NCI-H2196 (cell line): ENCODE measurements around the gene MOXD1.

Experiments used
- DNase-seq: peaks from one replicate; lab custom pipeline; 2025; ENCODE audit not compliant: unreplicated experiment; lab: John Stamatoyannopoulos, UW

MOXD1 gene

GRCh38 chr6:132400555-132400882, 756 bp downstream of the MOXD1 start:
- DNase-seq: no peak

GRCh38 chr6:132399376-132400074, 1.8 kb downstream of the MOXD1 start:
- DNase-seq: no peak

DNA sequence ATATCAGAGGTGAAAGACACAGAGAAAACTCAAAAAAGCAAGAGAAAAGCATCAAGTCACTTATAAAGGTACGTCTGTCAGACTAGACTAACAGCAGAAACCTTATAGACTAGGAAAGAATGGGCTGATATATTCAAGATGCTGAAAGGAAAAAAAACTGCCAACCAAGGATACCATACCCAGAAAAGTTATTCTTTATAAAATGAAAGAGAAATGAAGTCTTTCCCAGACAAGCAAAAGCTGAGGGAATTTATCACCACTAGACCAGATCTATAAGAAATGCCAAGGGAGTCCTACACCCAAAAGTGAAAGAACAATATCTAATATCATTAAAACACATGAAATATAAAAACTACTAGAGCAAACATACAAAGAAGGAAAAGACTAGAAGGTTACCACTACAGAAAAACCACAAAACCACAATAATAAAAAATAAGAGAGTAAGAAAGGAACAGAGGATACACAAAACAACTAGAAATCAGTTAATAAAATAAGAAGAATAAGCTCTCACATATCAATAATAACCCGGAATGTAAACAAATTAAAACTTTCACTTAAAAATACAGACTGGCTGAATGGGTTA, 6.2 kb downstream of the MOXD1 start:
- no peak for DNase-seq

- no peak for DNase-seq
These were observed 8.5 kb downstream of the MOXD1 start for GRCh38 chr6:132392792-132393191.

DNA sequence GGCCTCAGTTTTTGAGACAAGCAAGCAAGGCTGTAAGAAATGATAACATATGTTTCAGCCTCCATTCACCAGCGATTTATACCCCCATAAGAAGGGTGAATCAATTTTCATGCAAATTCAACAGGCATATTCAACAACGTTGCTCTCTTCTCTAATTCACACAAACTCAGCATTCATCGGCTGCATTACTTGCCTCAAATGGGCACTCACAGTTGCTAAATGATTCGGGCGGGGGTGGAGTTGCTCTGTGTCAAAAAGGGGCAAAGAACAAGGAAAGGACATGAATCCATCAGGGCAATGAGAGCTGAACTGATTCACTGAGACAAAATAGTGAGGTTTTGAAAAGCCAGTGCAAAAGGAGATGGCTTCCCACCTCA, 9.0 kb downstream of the MOXD1 start:
- no peak for DNase-seq

DNA sequence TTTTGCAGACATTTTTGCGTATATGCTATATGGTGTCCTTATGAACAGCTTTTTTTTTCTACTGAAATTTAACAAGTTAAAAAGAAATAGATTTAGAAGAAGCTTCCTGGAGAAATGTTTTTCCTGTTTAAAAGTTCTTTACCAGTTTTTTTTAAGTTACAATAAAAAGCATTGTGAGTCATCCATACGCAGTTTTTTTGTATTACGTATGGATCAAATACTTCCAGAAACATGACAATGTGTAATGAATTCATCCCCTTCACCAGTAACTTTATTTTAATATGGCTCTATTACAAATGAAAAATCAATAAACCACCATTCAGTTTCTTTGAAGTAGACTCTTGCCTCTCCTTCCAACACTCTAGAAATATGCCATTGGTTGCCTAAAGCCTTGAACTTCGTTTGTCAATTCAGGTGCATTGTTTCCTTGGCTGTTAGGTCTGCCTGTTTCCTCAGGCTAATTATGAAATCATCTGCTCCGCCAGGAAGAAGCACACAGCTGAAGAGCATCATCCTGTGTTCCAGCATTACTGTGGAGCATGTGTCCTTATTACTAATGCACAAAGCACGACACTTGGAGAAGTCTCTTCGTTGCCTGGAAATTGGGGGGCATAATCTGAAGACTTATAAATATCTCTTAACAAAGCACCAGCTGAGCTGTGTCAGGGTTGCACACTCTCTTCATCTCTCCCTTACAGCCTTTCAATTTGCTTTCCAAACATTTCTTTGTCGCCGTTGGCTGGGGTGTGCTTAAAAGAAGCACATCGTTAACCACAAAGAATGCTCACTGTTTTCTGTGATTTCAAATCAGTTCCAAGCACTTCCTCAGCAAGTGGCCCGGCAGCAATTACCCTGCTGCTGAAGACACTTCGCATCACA, 9.6 kb downstream of the MOXD1 start:
- no peak for DNase-seq

- no peak for DNase-seq
These were observed 10.8 kb downstream of the MOXD1 start for GRCh38 chr6:132390451-132390850.

DNA sequence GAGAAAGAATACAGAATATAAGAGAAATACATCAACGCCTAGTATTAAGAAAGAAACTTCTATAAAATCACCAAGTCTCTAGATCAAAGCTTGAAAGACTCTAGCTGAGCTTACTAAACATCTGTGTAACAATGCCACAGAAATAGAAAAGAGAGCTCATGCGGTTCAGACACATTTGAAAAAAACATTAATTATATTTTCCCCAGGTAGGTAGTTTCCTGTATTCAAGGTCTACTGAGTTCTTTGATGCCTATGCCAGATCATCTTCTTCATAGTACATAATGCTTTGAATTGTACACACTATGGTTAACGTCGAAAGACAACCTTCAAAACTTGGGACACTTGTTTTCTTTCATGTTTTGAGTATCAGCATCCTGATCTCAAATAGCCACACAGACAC, 11.3 kb downstream of the MOXD1 start:
- no peak for DNase-seq

DNA sequence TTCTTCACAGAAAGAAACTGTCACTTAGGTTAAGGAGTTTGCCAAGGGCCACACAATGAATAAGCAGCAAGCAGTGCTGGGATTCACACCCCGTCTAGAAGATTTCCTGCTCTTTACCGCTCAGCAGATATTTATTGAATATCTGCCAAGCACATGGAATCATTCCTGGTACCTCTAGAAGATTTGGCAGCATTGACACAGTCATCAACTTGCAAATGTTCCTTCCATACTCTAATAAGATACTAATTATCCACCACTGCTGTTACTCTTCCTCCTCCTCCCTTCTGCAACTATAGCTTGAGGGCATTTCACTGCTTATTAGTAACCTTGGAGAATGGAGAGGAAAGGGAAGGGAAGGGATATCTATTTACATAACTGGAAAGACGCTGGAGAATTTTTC, 13.0 kb downstream of the MOXD1 start:
- DNase-seq: no peak

DNA sequence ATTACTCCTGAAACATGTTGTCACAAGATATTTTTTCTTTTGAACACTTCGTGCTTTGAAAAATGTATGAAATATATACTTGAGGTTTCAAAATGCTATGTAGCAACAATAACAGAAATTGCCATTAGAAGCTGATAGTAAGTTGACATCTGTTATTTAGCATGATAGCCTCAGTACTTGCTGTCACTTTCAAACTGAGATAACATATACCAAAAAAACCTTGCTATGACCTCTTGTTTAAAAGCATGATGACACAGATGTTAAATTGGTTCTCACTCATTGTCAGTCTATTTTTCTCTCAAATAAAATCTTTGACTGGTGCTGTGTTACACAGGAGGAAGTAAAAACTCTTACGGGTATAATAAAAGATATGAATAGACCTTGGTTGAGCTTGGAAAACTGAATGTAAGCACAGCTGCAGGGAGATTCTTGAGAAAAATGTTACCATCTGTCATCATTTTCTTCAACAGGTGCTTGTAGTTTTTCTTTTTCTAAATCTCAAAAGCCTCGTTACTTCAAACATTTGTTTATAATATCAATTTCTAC, 18.6 kb downstream of the MOXD1 start:
- no peak for DNase-seq

- no peak for DNase-seq
These were observed 19.9 kb downstream of the MOXD1 start for GRCh38 chr6:132381381-132381780.

- no peak for DNase-seq
These were observed 20.8 kb downstream of the MOXD1 start for GRCh38 chr6:132380358-132381029.

DNA sequence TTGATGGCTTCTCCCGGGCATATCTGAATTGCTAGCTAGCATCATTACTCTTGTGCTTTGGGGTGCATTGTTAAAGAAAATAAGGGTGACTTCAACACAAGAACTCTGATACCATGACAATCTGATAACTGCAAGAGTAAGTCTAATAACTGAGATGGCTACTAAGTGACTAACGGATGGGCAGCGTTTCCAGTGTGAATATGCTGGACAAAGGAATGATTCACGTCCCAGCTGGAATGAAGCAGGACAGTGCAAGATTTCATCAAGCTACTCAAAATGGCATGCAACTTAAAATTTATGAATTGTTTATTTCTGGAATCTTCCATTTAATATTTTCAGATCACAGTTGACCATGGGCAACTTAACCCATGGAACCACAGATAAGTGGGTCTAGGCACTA, 31.7 kb downstream of the MOXD1 start:
- DNase-seq: no peak

GRCh38 chr6:132368916-132369481, 32.3 kb downstream of the MOXD1 start:
- no peak for DNase-seq

DNA sequence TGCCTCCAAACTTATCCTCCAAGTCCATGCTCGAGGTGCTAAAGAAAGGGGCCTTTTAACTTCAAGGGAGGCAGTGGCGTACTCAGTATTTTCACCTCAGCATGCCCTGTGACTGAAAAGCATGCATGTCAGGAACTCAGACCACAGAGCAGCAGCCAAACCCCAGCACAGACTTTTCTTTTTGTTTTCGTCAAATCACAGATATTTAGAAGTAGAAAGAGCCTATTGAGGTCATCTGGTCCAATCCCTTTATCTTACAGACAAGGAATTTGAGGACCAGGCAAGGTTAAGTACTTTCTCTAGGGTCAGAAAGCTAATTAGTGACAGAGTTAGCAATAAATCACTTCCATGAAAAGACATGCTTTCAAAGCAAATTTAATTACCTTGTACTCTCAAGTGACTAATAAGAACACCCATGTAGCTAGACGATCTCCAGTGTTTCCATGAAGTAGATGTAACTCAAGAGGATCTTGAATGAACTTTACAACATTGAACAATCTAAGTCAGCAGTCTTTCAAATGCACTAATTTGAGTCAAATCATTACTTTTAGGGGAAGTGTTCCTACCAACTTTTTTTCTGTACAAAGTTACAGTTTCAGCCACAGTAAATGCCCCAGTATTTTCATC, 35.9 kb downstream of the MOXD1 start:
- DNase-seq: no peak

DNA sequence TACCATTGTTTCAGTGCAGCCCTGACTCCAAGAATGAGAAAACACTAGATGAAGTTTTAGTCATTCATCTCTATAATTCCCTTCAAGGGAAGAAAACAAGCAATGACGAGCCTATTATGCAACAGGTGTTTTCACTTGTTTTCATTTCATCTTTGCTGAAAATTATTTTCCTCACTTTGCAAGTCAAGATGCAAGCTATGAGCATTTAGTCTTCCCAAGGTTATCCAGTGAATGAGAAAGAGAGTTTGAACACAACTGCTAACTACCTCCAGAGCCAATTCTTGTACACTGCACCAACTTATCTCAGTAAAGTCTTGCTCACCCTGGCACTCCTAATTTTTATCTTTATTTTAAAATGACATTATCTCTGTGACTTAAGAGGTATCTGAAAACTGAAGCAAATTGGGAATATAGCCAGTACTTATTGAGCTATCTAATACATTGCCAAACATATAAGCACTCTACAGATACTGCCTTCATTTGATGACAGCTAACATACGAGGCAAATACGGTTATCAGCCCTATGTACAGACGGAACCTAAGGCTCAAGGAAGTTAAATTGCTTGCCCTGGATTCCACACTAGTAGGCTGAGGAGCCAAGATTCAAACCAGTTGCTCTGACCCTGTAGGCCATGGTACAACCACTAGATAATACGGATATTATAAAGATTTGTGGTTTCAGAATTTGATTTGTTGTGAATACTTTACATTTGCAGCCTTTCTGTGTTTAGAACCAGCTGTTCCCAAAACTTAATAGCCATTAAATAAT, 36.8 kb downstream of the MOXD1 start:
- DNase-seq: no peak

DNA sequence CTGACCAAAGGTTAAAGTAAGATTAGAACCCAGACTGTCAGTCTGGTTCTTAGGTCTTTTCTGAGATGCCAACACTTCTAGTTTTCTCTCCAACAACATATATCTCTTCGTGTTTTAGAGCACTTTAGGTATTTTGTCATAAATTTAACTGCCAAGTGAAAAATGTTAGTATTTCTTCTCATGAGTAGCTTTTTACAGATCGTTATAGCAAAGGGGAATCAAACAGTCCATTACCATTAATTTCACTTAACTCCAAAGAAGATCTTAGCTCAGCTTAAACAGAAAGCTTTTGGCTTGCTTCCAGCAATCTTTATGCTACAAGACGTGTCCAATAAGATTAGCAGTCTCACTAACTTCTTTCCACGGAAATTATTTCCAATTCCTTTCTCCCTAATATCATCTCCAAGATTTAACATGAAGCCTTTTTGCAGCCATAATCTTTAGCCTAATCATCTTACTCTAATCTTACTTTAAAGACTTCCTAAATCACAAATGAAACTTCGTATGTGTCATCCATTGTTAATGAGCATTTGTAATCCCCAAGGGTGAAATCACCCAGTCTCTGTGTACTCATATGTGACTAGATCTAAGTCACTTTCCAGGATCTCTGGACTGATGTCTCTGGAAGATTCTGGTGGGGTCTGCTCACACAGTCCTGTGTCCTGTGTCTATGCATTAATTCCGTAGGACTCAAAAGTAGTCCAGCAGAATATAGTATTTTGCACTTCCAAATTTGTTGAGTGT, 38.7 kb downstream of the MOXD1 start:
- DNase-seq: no peak

DNA sequence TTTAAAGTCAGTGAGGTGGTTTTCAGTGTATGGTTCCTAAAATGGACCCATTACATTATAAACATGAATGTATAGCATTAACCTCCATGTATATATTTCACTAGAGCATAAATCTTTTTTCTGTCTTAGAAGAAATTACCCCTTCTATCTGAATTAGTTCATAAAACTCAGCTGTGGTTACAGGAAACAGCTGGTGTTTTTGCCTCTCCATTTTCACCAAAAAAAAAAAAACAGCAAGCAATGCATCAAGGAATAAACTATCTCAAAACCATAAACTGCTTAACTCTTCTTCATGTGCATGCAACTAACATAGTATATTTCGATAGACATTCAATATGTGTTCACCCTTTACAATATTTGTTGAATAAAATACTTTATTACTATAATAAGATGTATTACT, 40.2 kb downstream of the MOXD1 start:
- DNase-seq: no peak

- no peak for DNase-seq
These were observed 41.4 kb downstream of the MOXD1 start for GRCh38 chr6:132359886-132360285.
